SJSA1 (cell line): ENCODE measurements around the gene SPDEF. TPM values are rescaled to one million over a fixed set of nuclear protein-coding genes. Genes with fewer than 3 reads are reported as not detected.

Source experiments
- DNase-seq, 2 experiments: peaks; one replicate each; pipeline ENCODE4 v3.0.0-alpha.2; 2015 to 2020; ENCODE audit warnings: low spot score in 2 of 2, low read depth in 1 of 2
- H3K27ac ChIP-seq: fragments of 250-450 bp; sonication (Bioruptor Pico); 2 replicates; pipeline ENCODE4 v1.5.1; 2020; ENCODE audit warnings: mild to moderate bottlenecking, moderate library complexity
- H3K27me3 ChIP-seq: fragments of 250-450 bp; sonication (Bioruptor Pico); replicated peaks from 2 replicates; pipeline ENCODE4 v1.5.1; 2020; ENCODE audit warnings: mild to moderate bottlenecking, moderate library complexity
- H3K36me3 ChIP-seq: fragments of 250-450 bp; sonication (Bioruptor Pico); 2 replicates; pipeline ENCODE4 v1.5.1; 2020; ENCODE audit warnings: mild to moderate bottlenecking
- H3K4me1 ChIP-seq: fragments of 250-450 bp; sonication (Bioruptor Pico); replicated peaks from 2 replicates; pipeline ENCODE4 v1.6.1; 2021; ENCODE audit warnings: mild to moderate bottlenecking
- H3K4me3 ChIP-seq: fragments of 250-450 bp; sonication (Bioruptor Pico); 2 replicates; pipeline ENCODE4 v1.5.1; 2020; ENCODE audit warnings: mild to moderate bottlenecking
- H3K9me3 ChIP-seq: fragments of 250-450 bp; sonication (Bioruptor Pico); replicated peaks from 2 replicates; pipeline ENCODE4 v1.5.1; 2020; ENCODE audit warnings: mild to moderate bottlenecking
- total RNA-seq: library from RNA; depleted of rRNA; stranded (reverse); fragments of >200 nt; shearing (Covaris generic); gene quantifications from 2 replicates; pipeline ENCODE4 v1.2.3, GENCODE V29; 2014

SPDEF gene
- total RNA-seq, 1 experiment from 2014 or later: not detected

DNA sequence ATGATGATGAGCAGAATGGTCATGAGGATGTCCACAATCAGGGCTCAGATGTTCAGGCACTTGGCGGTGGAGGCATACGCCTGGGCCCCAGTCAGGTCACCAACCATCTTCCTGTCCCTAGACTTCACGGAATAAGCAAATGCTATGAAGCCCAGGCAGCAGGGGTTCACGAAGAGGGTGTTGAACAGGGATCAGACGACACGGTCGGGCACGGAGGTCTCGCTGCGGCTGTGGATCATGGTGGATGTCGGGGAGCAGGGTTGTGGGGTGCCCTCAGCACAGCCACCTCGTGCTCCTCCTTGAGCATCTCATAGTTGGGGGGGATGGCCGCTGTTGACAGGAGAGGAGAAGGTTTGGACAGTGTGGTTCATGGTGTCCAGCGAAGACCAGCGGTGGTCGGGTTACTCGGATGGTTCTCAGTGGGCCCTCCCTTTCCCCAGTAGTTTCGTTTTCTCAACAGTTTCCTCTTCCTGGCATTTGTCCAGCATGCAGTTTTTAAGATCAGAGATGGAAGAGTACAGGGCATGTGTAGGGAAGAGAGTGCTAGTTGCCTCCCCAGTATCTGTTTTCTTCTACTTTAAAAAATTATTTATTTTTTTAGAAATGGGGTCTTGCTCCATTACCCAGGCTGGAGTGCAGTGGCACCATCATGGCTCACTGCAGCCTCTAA is 20.3 kb upstream of the SPDEF start:
- Histone ChIP-seq H3K4me1 (no peaks in the 10 kb centered on the region), H3K27me3 (no peaks in the 10 kb centered on the region), H3K36me3 (no peaks in the 10 kb centered on the region), H3K4me3 (no peak overlapping the region), H3K27ac (no peak overlapping the region), H3K9me3 (no peaks in the 10 kb centered on the region)
- no peak for DNase-seq

DNA sequence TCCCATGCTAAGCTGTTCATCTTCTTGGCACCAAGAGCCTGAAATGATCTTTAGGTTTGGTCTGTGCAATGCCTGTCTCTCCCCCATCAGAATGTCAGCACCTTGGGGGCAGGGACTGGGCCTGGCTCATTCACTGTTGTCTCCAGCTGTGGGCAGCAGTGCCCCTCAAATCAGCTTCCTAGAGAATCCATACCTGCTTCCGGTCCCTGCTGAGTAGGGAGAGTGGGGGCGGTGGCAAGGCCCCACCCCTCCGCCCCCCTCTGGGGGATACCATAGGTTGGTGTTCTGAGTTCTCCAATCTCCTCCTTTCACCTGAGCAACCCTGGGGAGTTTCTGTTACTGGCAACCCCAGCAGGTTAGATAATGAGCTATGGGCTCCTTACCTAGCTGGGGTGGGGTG is 19.2 kb upstream of the SPDEF start:
- no peak for DNase-seq
- H3K9me3 ChIP-seq: no peaks in the 10 kb centered on the region

DNA sequence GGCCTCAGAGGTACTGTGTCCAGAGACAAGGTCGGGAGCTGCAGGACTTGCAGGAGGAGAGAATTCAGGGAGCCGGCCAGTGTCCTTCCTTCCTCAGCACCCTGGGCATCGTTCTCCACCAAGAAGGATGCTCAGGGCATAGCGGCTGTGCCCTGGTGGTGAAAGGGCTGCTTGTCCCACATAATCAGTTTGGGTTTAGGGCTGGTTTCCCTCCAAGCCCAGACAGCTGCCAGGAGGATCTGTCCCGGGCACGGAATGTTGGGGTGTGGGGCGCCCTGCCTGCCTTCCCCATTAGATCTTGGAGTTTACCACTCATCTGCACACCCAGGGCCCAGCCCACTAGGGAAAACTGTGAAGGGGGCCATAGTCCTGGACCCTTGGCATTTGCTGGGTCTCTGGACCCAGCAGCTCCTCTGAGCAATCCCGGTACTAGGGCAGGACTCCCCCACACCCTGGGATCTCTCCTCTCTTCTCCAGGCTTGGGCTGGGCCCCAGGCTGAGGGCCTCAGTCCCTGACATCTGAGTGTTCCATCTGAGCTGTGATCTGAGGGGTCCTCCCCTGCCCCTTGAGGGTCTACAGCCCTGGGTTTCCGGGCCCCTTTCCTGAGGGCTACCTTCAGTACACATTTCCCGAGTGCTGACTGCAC is 18.6 kb upstream of the SPDEF start:
- H3K4me1 ChIP-seq: no peaks in the 10 kb centered on the region
- H3K36me3 ChIP-seq: no peaks in the 10 kb centered on the region
- H3K9me3 ChIP-seq: no peaks in the 10 kb centered on the region
- no peak for DNase-seq
- H3K27ac ChIP-seq: no peak overlapping the region
- H3K4me3 ChIP-seq: no peak overlapping the region
- H3K27me3 ChIP-seq: no peaks in the 10 kb centered on the region

More for the DNA sequence above, 19.2 kb upstream of the SPDEF start:
- Histone ChIP-seq H3K4me1 (no peaks in the 10 kb centered on the region), H3K27me3 (no peaks in the 10 kb centered on the region), H3K27ac (no peak overlapping the region), H3K36me3 (no peaks in the 10 kb centered on the region), H3K4me3 (no peak overlapping the region)

DNA sequence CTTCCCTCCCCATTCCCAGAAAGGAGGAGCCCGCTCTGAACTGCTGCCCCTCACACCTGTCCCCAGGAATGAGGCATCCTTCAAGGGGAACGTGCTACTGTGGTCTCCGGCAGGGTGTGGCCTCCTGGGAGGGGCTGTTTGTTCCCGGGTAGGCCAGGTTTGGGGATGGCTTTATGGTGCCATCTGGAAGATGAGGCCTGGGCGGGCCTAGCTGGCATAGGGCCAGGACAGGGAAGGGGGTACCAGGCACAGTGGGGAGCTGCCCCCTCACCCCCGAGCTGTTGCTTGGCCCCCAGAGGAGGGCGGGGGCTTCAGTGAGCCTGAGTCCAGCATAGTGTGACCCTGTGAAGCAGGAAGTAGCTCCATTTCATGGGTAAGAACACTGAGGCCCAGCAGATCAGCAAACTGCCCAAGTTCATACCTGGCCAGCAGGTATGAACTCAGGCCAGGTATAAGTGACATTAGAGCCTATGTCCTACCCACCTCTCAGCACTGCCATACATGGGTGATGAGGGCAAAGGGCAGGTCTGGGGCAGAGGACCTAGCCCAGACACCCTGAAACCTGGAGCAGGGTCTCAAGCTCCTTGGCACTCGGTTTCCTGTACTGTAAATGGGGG is 17.5 kb upstream of the SPDEF start:
- no peaks in the 10 kb centered on the region for H3K27me3 ChIP-seq
- DNase-seq: no peak
- H3K9me3 ChIP-seq: no peaks in the 10 kb centered on the region
- no peak overlapping the region for H3K27ac ChIP-seq
- H3K36me3 ChIP-seq: no peaks in the 10 kb centered on the region
- H3K4me3 ChIP-seq: no peak overlapping the region
- H3K4me1 ChIP-seq: no peaks in the 10 kb centered on the region

DNA sequence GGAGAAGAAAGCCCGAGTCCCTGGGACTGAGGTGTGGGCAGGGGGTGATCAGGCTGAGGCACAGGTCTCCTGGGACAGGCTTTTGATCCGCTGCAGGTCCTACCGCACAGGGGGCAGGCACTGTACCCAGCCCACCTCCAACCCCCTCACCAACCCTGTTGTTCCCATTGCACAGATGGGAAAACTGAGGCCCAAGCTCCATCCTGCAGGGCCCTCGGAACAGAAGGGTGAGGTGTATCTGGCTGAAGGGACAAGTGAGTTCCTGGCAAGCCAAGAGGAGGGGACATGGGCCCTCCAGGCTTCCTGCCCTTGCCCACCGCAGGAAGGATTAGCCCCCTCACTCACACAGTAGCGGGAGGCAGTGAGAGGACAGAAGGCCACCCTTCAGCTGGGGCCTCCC is 16.5 kb upstream of the SPDEF start:
- DNase-seq: no peak
- Histone ChIP-seq H3K27me3 (no peaks in the 10 kb centered on the region), H3K9me3 (no peaks in the 10 kb centered on the region), H3K4me3 (no peak overlapping the region), H3K36me3 (no peaks in the 10 kb centered on the region), H3K4me1 (peaks cover 6% of the 10 kb centered on the region; the same call in 1 of the 2 replicates), H3K27ac (no peak overlapping the region)

- Histone ChIP-seq H3K36me3 (no peaks in the 10 kb centered on the region), H3K4me3 (no peak overlapping the region), H3K27me3 (no peaks in the 10 kb centered on the region), H3K9me3 (no peaks in the 10 kb centered on the region), H3K27ac (no peak overlapping the region), H3K4me1 (peaks cover 6% of the 10 kb centered on the region; the same call in 1 of the 2 replicates)
- no peak for DNase-seq
Measured at GRCh38 chr6:34572021-34572420, 15.9 kb upstream of the SPDEF start.

DNA sequence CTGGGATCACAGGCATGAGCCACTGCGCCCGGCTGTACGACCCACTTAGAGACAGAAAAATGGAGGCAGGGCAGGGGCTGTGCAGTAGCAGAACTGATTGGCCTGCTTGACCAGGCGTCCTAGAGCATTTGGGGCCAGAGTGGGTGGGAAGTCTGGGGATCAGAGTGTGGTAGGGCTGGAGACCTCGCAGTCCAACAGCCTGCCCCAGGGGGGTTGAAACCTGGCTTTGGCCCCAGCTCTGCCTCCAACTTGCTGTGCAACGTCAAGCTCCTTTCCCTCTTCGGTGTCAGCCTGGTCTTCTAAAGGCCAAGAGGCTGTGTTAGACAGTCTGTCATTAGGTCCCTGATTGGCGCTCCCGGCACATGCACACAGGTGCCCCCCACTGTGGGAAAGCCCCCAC is 15.3 kb upstream of the SPDEF start:
- Histone ChIP-seq H3K27ac (no peak overlapping the region), H3K27me3 (no peaks in the 10 kb centered on the region), H3K4me3 (no peak overlapping the region), H3K9me3 (no peaks in the 10 kb centered on the region), H3K36me3 (no peaks in the 10 kb centered on the region), H3K4me1 (peaks cover 6% of the 10 kb centered on the region; the same call in 1 of the 2 replicates)
- no peak for DNase-seq

DNA sequence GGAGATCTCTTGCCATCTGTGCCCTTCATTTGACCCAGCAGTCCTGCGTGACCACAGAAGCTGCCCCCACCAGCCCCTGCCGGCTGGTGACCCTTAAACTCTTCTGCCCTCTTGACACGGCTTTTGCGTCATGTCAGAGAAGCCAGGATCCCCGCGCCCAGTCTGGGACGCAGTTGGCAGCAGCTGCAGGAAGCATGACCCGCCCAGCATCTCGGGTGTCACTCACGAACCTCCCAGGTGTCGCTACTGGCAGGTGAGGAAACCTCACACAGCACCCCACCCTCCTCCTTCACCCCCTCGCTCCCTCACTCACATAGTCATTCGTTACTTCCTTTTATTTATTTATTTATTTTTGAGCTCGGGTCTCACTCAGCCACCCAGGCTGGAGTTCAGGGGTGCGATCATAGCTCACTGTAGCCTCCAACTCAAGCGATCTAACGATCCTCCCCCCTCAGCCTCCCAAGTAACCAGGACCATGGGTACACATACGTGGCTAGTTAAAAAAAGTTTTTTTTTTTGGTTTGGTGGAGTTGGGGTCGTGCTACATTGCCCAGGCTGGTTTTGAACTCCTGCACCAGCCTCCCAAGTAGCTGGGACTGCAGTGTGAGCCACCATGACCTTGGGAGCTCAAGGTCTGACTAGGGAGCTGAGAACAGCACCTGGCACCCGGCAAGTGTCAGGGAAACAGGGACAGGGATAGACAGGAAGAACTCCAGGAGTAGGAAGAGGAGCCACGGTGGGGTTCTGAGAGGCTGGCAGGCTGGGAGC is 14.1 kb upstream of the SPDEF start:
- no peak overlapping the region for H3K4me3 ChIP-seq
- H3K9me3 ChIP-seq: no peaks in the 10 kb centered on the region
- H3K4me1 ChIP-seq: peaks cover 6% of the 10 kb centered on the region; the same call in 1 of the 2 replicates
- H3K27ac ChIP-seq: no peak overlapping the region
- no peaks in the 10 kb centered on the region for H3K36me3 ChIP-seq
- H3K27me3 ChIP-seq: no peaks in the 10 kb centered on the region
- no peak for DNase-seq

DNA sequence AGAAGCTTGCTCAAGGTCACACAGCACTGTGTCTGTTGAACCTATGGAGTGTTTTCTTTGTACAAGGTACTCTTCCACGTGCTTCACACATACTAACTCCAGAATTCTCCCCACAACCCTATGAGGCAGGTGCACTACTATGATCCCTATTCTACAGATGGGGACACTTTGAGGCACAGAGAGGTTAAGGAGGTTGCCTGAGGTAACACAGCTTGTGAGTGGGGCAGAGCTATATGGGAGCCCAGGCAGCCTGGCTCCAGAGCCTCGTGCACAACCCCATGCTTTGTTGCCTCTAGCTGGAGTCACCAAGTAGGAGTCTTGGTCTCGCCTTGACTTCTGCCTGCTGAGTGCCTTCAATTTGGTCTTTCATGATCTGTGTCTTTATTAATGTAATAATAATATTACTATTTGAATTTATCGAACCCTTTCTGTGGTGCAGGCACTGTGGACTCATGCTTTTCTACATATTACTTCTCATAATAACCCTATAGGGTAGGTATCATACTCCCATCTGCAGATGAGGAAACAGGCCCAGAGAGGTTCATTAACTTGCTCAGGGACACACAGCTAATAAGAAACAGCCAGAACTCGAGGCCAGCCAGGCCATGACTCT is 13.3 kb upstream of the SPDEF start:
- Histone ChIP-seq H3K9me3 (no peaks in the 10 kb centered on the region), H3K27ac (no peak overlapping the region)
- DNase-seq: no peak

GRCh38 chr6:34568341-34569201 is 12.4 kb upstream of the SPDEF start:
- no peak overlapping the region for H3K27ac ChIP-seq
- DNase-seq: no peak
- peaks cover 6% of the 10 kb centered on the region; the same call in 1 of the 2 replicates for H3K4me1 ChIP-seq
- H3K27me3 ChIP-seq: no peaks in the 10 kb centered on the region
- no peak overlapping the region for H3K4me3 ChIP-seq
- no peaks in the 10 kb centered on the region for H3K36me3 ChIP-seq
- no peaks in the 10 kb centered on the region for H3K9me3 ChIP-seq

More for the DNA sequence above, 13.3 kb upstream of the SPDEF start:
- H3K27me3 ChIP-seq: no peaks in the 10 kb centered on the region
- no peak overlapping the region for H3K4me3 ChIP-seq
- peaks cover 6% of the 10 kb centered on the region; the same call in 1 of the 2 replicates for H3K4me1 ChIP-seq
- no peaks in the 10 kb centered on the region for H3K36me3 ChIP-seq

- H3K4me3 ChIP-seq: no peak overlapping the region
- H3K36me3 ChIP-seq: no peaks in the 10 kb centered on the region
- H3K27ac ChIP-seq: no peak overlapping the region
- H3K9me3 ChIP-seq: no peaks in the 10 kb centered on the region
- no peak for DNase-seq
- peaks cover 6% of the 10 kb centered on the region; the same call in 1 of the 2 replicates for H3K4me1 ChIP-seq
- no peaks in the 10 kb centered on the region for H3K27me3 ChIP-seq
Measured at GRCh38 chr6:34566830-34567546, 10.9 kb upstream of the SPDEF start.

GRCh38 chr6:34565722-34566137 is 9.6 kb upstream of the SPDEF start:
- no peak for DNase-seq

More at GRCh38 chr6:34565722-34566137, 9.6 kb upstream of the SPDEF start:
- H3K4me3 ChIP-seq: no peak overlapping the region
- peaks cover 6% of the 10 kb centered on the region; the same call in 1 of the 2 replicates for H3K4me1 ChIP-seq
- H3K9me3 ChIP-seq: no peaks in the 10 kb centered on the region
- H3K36me3 ChIP-seq: no peaks in the 10 kb centered on the region
- no peaks in the 10 kb centered on the region for H3K27me3 ChIP-seq
- no peak overlapping the region for H3K27ac ChIP-seq
